ENCODE results near the gene MMP2.
A peak's percentile ranks its signal among the peaks of the same experiment; 100 is the strongest.

MMP2 gene

GRCh38 chr16:55478827-55479429 is at the start of gene MMP2:
Gene MMP2 (plus strand): TSS chr16:55479198. CDS start chr16:55479480, 282 bp downstream.
- no peak for DNase-seq (ENCODE audit: low spot score)

- no peak for DNase-seq (ENCODE audit: low spot score)
Measured at GRCh38 chr16:55433030-55433429, 46.0 kb upstream of the MMP2 start.

- DNase-seq (ENCODE audit: low spot score) = no peak
Measured at GRCh38 chr16:55433535-55433934, 45.5 kb upstream of the MMP2 start.

GRCh38 chr16:55434000-55434399 is 45.0 kb upstream of the MMP2 start:
- DNase-seq (ENCODE audit: low spot score) = no peak

GRCh38 chr16:55435387-55435786 is 43.6 kb upstream of the MMP2 start:
- no peak for DNase-seq (ENCODE audit: low spot score)

GRCh38 chr16:55436587-55436986 is 42.4 kb upstream of the MMP2 start:
- no peak for DNase-seq (ENCODE audit: low spot score)

GRCh38 chr16:55437625-55438024 is 41.4 kb upstream of the MMP2 start:
- DNase-seq (ENCODE audit: low spot score) = no peak

GRCh38 chr16:55438281-55438680 is 40.7 kb upstream of the MMP2 start:
- no peak for DNase-seq (ENCODE audit: low spot score)

- no peak for DNase-seq (ENCODE audit: low spot score)
Measured at GRCh38 chr16:55439101-55439690, 39.8 kb upstream of the MMP2 start.

- DNase-seq (ENCODE audit: low spot score) = no peak
Measured at GRCh38 chr16:55443434-55444346, 35.3 kb upstream of the MMP2 start.

GRCh38 chr16:55444754-55445485 is 34.1 kb upstream of the MMP2 start:
- DNase-seq (ENCODE audit: low spot score) = no peak

- DNase-seq (ENCODE audit: low spot score) = no peak
Measured at GRCh38 chr16:55447231-55447630, 31.8 kb upstream of the MMP2 start.

GRCh38 chr16:55452996-55453395 is 26.0 kb upstream of the MMP2 start:
- no peak for DNase-seq (ENCODE audit: low spot score)

GRCh38 chr16:55453909-55454308 is 25.1 kb upstream of the MMP2 start:
- no peak for DNase-seq (ENCODE audit: low spot score)

- DNase-seq (ENCODE audit: low spot score) = no peak
Measured at GRCh38 chr16:55454861-55455260, 24.1 kb upstream of the MMP2 start.

GRCh38 chr16:55462241-55462640 is 16.8 kb upstream of the MMP2 start:
- DNase-seq (ENCODE audit: low spot score) = no peak

- DNase-seq (ENCODE audit: low spot score) = no peak
Measured at GRCh38 chr16:55464375-55464774, 14.6 kb upstream of the MMP2 start.

GRCh38 chr16:55465077-55465896 is 13.7 kb upstream of the MMP2 start:
- peak; percentile 84 for DNase-seq (ENCODE audit: low spot score)

GRCh38 chr16:55466209-55466608 is 12.8 kb upstream of the MMP2 start:
- no peak for DNase-seq (ENCODE audit: low spot score)

- DNase-seq (ENCODE audit: low spot score) = no peak
Measured at GRCh38 chr16:55467898-55468297, 11.1 kb upstream of the MMP2 start.

- DNase-seq (ENCODE audit: low spot score) = no peak
Measured at GRCh38 chr16:55468352-55468990, 10.5 kb upstream of the MMP2 start.
